LNCAP (cell line): Measurements from ENCODE around the gene YWHAH.

Experiments
- TF ChIP-seq, protein P1 (sequence below): fragments of 450-650 bp; IDR thresholded peaks from 2 replicates; pipeline ENCODE4 v1.5.1; 2017; ENCODE audit warnings: mild to moderate bottlenecking

Gene YWHAH

DNA sequence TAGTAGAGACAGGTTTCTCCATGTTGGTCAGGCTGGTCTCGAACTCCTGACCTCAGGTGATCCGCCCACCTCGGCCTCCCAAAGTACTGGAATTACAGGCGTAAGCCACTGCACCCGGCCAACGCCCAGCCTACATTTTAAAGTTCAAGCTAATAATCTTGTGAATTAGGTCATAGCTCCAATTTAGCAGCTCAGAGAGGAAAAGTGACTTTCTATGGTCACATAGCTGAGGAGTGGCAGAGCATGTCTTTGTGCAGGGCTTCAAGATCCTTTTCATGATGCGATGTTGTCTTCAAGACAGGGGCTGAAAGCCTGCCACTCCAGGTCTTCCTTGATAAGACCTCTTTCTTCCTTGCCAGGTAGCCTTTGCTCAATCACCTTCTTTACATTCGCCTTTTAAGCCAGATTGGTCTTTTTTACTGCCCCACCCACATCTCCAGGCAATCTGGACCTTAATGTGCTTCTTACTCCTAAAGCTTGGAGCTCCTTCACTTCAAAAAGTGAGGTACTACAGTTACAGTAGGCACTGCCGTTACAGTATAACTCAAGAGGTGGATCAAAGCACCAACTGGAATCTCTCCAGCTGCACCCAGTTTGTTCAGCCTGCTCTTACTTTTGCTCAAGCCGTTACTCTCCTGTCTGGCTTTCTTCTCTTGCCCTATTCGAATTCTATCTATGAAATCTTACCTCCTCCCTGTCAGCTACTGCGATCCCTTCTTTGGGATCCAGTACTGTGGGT lies 18.2 kb downstream of the YWHAH start:
- TF ChIP-seq, protein P1, sequence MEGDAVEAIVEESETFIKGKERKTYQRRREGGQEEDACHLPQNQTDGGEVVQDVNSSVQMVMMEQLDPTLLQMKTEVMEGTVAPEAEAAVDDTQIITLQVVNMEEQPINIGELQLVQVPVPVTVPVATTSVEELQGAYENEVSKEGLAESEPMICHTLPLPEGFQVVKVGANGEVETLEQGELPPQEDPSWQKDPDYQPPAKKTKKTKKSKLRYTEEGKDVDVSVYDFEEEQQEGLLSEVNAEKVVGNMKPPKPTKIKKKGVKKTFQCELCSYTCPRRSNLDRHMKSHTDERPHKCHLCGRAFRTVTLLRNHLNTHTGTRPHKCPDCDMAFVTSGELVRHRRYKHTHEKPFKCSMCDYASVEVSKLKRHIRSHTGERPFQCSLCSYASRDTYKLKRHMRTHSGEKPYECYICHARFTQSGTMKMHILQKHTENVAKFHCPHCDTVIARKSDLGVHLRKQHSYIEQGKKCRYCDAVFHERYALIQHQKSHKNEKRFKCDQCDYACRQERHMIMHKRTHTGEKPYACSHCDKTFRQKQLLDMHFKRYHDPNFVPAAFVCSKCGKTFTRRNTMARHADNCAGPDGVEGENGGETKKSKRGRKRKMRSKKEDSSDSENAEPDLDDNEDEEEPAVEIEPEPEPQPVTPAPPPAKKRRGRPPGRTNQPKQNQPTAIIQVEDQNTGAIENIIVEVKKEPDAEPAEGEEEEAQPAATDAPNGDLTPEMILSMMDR = no peak

DNA sequence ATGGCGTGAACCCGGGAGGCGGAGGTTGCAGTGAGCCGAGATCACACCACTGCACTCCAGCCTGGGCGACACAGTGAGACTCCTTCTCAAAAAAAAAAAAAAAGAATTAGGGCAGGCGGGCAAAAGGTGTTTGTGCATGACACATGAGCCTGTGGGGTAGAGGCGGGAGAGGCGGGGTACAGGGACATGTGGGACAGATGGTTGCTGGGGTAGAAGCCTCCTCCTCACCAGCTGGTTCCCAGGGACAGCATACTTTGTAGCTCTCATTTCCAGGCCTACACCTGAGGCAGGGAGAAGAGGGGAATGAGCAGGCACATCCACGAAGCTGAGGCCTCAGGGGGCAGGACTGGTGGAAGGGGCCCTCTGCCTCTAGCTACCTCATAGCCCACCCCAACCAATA lies 23.7 kb downstream of the YWHAH start:
- TF ChIP-seq, protein P1 = no peak

DNA sequence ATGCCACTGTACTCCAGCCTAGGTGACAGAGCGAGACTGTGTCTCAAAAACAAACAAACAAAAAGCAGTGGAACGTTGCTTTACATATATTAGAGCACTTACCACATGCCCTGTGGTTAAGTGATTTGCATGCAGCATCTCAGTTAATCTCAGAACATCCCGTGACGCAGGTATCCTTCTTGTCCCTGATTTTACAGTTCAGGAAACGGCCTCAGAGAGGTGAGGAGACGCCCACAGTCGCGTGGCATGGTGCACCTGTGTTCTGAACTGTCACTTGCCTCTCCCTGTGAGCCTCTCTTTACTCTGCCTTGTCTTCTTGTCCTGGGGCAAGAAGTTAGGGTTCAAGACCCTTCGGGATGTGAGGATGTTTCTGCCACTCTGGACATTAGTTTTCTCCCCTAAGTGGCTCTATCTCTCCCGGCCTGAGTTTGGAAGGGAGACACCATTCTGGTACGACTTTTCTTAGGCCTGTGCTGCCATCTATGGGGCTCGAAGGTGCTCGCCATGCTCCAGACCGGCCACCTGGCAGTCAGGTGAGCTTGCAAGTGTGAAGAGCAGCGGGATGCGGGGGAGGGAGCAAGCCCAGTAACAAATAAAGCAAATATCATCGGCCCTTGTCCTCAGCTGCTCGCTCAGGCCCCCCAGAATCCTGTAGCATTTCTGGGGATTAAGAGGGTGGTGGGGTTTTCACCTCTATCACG lies 25.6 kb downstream of the YWHAH start:
- TF ChIP-seq, protein P1 = peak; percentile 55

DNA sequence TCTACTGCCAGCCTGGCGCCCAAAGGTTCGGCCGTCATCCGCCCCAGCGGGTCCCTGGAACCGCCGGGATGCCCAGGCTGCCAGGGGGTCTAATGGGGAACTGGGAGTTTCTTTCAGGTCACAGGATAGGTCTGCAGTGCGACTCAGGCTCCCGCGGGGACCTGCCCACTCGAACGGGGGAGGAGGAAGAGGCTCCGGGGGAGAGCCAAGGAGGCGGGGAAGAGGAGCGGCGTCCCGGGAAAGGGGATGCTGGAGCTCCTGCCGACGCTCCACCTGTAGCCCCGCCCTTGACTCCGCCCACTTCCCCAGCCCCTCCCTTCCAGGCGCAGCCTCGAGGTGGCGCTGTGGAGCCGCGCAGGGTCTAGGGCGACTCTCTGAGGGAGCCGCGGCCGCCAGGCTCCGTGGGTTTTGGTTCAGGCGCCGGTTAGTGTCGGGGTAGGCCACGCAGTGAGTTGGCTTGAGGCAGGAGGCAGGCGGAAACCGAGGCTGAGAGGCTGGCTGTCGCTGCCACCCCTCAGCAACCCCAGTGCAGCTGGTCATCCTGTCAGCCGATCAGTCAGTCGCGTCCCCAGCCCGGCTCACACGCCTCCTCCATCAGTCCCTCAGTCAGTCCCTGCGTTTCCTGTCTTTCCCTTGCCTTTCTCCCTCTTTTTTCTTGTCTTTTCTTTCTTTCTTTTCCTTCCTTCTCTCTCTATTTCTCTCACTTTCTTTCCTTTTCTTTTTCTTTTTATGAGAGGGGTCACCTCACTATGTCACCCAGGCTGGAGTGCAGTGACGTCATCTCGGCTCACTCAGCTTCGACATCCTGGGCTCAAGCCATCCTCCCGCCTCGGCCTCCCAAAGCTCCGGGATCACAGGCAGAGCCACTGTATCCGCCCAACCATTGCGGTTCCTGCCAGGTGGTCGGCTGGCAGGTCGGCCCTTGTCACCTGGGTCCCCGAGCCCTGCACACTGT lies 26.4 kb downstream of the YWHAH start:
- TF ChIP-seq, protein P1 = peak; percentile 78

DNA sequence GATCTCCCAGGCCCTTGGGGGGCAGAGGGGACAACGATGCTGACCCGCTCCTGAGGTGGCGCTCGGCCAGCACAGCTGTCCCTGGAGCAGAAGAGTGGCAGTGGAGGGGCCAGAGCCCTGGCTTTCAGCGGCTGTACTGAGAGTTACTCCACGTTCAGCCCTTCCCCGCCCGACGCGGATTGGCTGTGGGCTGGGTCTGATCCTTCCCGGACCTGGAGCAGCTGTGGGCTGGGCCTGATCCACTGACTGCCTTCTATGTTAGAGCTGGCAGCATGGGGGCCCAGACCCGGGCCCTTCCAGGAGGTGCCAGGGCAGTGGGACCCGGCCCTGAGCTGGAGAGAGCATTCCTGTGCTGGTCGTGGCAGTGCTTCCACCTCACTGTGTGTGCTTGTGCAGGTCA lies 27.8 kb downstream of the YWHAH start:
- TF ChIP-seq, protein P1 = no peak

DNA sequence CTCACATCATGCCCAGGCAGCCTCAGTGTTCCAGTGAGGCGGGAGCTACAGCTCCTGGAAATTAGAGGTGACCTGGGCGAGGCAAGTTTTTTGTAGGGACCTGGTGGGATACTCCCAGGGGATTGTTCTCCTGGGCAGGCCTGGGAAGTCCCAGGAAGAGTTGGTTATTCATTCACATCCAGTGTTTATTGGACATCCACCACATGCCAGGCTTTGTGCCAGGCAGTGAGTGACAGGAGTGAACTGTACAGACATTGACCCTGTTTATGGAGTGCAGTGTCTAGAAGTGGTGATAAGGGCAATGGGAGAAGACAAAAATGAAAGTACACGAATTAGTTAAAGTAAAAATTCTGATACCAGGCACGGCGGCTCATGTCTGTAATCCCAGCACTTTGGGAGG lies 29.4 kb downstream of the YWHAH start:
- TF ChIP-seq, protein P1 = no peak

DNA sequence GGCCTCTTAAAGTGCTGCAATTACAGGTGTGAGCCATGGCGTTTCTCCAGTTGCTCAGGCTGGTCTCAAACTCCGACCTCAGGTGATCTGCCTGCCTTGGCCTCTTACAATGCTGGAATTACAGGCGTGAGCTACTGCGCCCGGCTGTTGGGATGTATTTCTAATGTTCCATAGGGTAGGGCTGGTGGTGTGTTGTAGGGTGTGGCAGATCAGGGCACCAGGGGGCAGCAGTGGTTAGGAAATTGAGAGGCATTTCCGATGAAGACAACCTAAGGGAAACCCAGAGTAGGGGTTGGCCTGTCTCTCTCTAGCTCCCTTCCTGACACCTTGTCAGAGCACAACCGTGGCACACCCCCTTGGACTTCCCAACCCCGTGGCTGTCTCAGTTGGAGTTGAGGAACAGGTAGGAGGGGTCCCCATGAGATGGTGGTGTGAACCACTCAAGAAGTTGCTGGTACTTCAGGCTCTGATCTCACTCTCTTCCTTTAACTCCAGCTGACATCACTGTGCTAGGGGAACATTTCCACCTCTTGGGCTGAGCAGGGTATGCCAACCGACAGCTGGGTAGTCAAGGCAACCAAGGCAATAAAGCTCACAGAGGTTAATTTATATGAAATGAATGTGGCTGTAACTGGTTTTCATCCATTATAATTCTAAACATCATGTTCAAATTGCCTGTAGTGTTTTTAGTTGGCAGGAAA lies 33.0 kb downstream of the YWHAH start:
- TF ChIP-seq, protein P1 = peak; percentile 80
